Right atrium auricular region (tissue), 2 donors: ENCODE measurements around the gene PDE6B. TPM values are rescaled to one million over a fixed set of nuclear protein-coding genes. Genes with fewer than 3 reads are reported as not detected.

Source experiments
- DNase-seq: peaks from one replicate; pipeline ENCODE4 v3.0.0-alpha.2; 2019; ENCODE audit warnings: low spot score
- H3K27ac ChIP-seq, 2 donors: fragments of 200-600 bp; sonication (generic); 1 replicate in 1 of 2; 2 replicates in 1 of 2; pipeline ENCODE4 v1.5.1; 2016 to 2019
- H3K27me3 ChIP-seq, 2 donors: fragments of 200-600 bp; sonication (generic); one replicate each; pipeline versions ENCODE4 v1.5.1 to v1.6.0; 2017 to 2019
- H3K36me3 ChIP-seq: fragments of 200-600 bp; sonication (generic); one replicate; pipeline ENCODE4 v1.5.1; 2016
- H3K4me1 ChIP-seq, 2 donors: fragments of 200-600 bp; sonication (generic); one replicate each; pipeline versions ENCODE4 v1.5.1 to v1.6.0; 2017 to 2019
- H3K4me3 ChIP-seq, 2 donors: fragments of 200-600 bp; sonication (generic); 1 replicate in 1 of 2; 2 replicates in 1 of 2; pipeline ENCODE4 v1.5.1; 2017 to 2019; ENCODE audit warnings: mild to moderate bottlenecking in 1 of 2, moderate library complexity in 1 of 2
- H3K9me3 ChIP-seq, 2 donors: fragments of 200-600 bp; sonication (generic); one replicate each; pipeline ENCODE4 v1.5.1; 2019
- CTCF ChIP-seq, 2 donors: fragments of 200-600 bp; sonication (generic); IDR thresholded peaks; one replicate each; pipeline ENCODE4 v1.5.1; 2019; ENCODE audit warnings: antibody characterized with exemption in 2 of 2
- total RNA-seq, 2 donors: library from RNA; depleted of rRNA; stranded (reverse); fragments of >200 nt; gene quantifications; one replicate each; pipeline ENCODE4 v1.1.0, GENCODE V29; 2016

The PDE6B gene
- total RNA-seq, 2 donors from 2014 or later, result 2.3 to 4.6 TPM

GRCh38 chr4:663046-663437, 37.7 kb downstream of the PDE6B start:
- peak overlapping the region; percentile 74 to 82 for H3K4me3 ChIP-seq
- no peak for TF ChIP-seq CTCF (IDR thresholded peaks at IDR 0.05)
- no peaks in the 10 kb centered on the region for H3K36me3 ChIP-seq
- H3K27me3 ChIP-seq, result no peaks in the 10 kb centered on the region
- DNase-seq, result no peak
- H3K4me1 ChIP-seq, result peaks cover 0 to 18% of the 10 kb centered on the region in 2 donors
- H3K27ac ChIP-seq, result peak overlapping the region in 1 of 2 donors; percentile 69
- H3K9me3 ChIP-seq, result no peaks in the 10 kb centered on the region

- Histone ChIP-seq H3K36me3 (no peaks in the 10 kb centered on the region), H3K27ac (peak overlapping the region; percentile 62 to 69), H3K4me1 (peaks cover 0 to 18% of the 10 kb centered on the region in 2 donors), H3K4me3 (peak overlapping the region; percentile 74 to 82), H3K27me3 (no peaks in the 10 kb centered on the region), H3K9me3 (no peaks in the 10 kb centered on the region)
- no peak for DNase-seq
- TF ChIP-seq CTCF (IDR thresholded peaks at IDR 0.05), result no peak
These were observed 38.4 kb downstream of the PDE6B start for GRCh38 chr4:663438-664428.

GRCh38 chr4:664713-665231, 39.4 kb downstream of the PDE6B start:
- no peak for TF ChIP-seq CTCF (IDR thresholded peaks at IDR 0.05)
- DNase-seq, result no peak
- Histone ChIP-seq H3K4me3 (no peak overlapping the region), H3K36me3 (no peaks in the 10 kb centered on the region), H3K4me1 (peaks cover 0 to 18% of the 10 kb centered on the region in 2 donors), H3K9me3 (no peaks in the 10 kb centered on the region), H3K27ac (no peak overlapping the region), H3K27me3 (no peaks in the 10 kb centered on the region)

GRCh38 chr4:665381-665750, 40.0 kb downstream of the PDE6B start:
- Histone ChIP-seq H3K27me3 (no peaks in the 10 kb centered on the region), H3K36me3 (peaks cover under 1% of the 10 kb centered on the region), H3K27ac (no peak overlapping the region), H3K4me1 (peaks cover 0 to 18% of the 10 kb centered on the region in 2 donors), H3K4me3 (no peak overlapping the region), H3K9me3 (no peaks in the 10 kb centered on the region)
- DNase-seq, result no peak
- TF ChIP-seq CTCF (IDR thresholded peaks at IDR 0.05), result no peak

GRCh38 chr4:665751-666435, 40.5 kb downstream of the PDE6B start:
- peaks cover 0 to 18% of the 10 kb centered on the region in 2 donors for H3K4me1 ChIP-seq
- no peak for TF ChIP-seq CTCF (IDR thresholded peaks at IDR 0.05)
- H3K27me3 ChIP-seq, result no peaks in the 10 kb centered on the region
- H3K4me3 ChIP-seq, result no peak overlapping the region
- no peaks in the 10 kb centered on the region for H3K9me3 ChIP-seq
- H3K27ac ChIP-seq, result no peak overlapping the region
- DNase-seq, result no peak
- H3K36me3 ChIP-seq, result peaks cover 5% of the 10 kb centered on the region
